HCT116 (cell line): ENCODE data around the gene CDC42EP2.

Experiments
- CTCF ChIP-seq, 3 experiments: fragments of 200-600 bp in 1 of 3; sonication (generic) in 1 of 3; IDR thresholded peaks in 2 of 3; conservative IDR thresholded peaks in 1 of 3; 2 replicates each; pipeline ENCODE4 v1.5.1; 2012 to 2017; ENCODE audit warnings: low read depth in 2 of 3, low read length in 2 of 3, antibody characterized with exemption in 1 of 3, borderline replicate concordance in 1 of 3, control low read depth in 1 of 3, mild to moderate bottlenecking in 1 of 3, mixed read lengths in 1 of 3, mixed run types in 1 of 3, moderate library complexity in 1 of 3; ENCODE audit not compliant: insufficient read depth in 1 of 3
- EGR1 ChIP-seq: IDR thresholded peaks from 2 replicates; pipeline ENCODE4 v1.6.1; 2012; ENCODE audit warnings: low read depth
- EZH2 ChIP-seq: fragments of 200-600 bp; sonication (generic); IDR thresholded peaks from 2 replicates; pipeline ENCODE4 v1.6.1; 2017; ENCODE audit warnings: antibody characterized with exemption, mixed run types
- EZH2phosphoT487 ChIP-seq: fragments of 200-600 bp; IDR thresholded peaks from 2 replicates; pipeline ENCODE4 v1.6.1; 2018; ENCODE audit warnings: antibody characterized with exemption, borderline replicate concordance
- POLR2A ChIP-seq: IDR thresholded peaks from 2 replicates; pipeline ENCODE4 v1.7.0; 2011; ENCODE audit warnings: borderline replicate concordance; ENCODE audit not compliant: insufficient read depth, insufficient read length; ENCODE audit errors: extremely low read depth
- POLR2AphosphoS5 ChIP-seq: IDR thresholded peaks from 2 replicates; pipeline ENCODE4 v1.6.1; 2011; ENCODE audit warnings: mild to moderate bottlenecking, low read depth, low read length, moderate library complexity
- SRF ChIP-seq: IDR thresholded peaks from 2 replicates; pipeline ENCODE4 v1.6.1; 2012; ENCODE audit warnings: low read depth
- ZNF274 ChIP-seq: fragments of 200-500 bp; sonication (Bioruptor generic); IDR thresholded peaks from 2 replicates; pipeline ENCODE4 v1.6.1; 2014; ENCODE audit warnings: mild to moderate bottlenecking, low read depth, low read length, inconsistent platforms
- TF ChIP-seq, protein P1 (sequence below): IDR thresholded peaks from 2 replicates; pipeline ENCODE4 v1.6.1; 2012
- TF ChIP-seq, protein P2 (sequence below): IDR thresholded peaks from 2 replicates; pipeline ENCODE4 v1.6.1; 2012; ENCODE audit warnings: low read depth

DNA sequence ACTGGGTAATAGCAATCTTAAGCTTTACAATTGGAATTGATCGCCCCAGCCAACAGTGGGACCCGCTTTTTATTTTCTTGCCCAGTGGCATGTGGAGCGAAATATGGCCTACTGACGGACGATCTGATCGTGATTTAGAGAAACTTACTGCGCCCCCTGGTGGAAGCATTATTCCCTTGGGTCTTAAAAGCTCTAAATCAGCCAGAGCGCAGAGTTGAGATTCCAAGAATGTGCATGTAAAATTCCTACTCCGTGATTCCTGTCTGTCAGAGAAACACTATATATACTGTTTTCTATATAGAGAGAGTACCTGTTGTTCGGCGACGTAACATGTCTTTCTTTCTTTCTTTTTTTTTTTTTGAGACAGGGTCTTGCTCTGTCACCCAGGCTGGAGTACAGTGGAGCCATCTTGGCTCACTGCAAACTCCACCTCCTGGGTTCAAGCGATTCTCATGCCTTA lies 15.3 kb downstream of the CDC42EP2 start:
- TF ChIP-seq ZNF274 (no peak), CTCF (IDR thresholded peaks at IDR 0.05 in 2 of 3, conservative IDR thresholded peaks at IDR 0.05 in 1 of 3; ENCODE audit: borderline replicate concordance in 1 of 3, insufficient read depth in 1 of 3, low read depth in 2 of 3, low read length in 2 of 3) (peak; percentile 76 to 89 (median 86)), POLR2A (peak; percentile 15), SRF (no peak), POLR2AphosphoS5 (peak; percentile 46), EZH2phosphoT487 (no peak), EZH2 (no peak), EGR1 (no peak)
- TF ChIP-seq, protein P1, sequence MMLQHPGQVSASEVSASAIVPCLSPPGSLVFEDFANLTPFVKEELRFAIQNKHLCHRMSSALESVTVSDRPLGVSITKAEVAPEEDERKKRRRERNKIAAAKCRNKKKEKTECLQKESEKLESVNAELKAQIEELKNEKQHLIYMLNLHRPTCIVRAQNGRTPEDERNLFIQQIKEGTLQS, result no peak
- TF ChIP-seq, protein P2, sequence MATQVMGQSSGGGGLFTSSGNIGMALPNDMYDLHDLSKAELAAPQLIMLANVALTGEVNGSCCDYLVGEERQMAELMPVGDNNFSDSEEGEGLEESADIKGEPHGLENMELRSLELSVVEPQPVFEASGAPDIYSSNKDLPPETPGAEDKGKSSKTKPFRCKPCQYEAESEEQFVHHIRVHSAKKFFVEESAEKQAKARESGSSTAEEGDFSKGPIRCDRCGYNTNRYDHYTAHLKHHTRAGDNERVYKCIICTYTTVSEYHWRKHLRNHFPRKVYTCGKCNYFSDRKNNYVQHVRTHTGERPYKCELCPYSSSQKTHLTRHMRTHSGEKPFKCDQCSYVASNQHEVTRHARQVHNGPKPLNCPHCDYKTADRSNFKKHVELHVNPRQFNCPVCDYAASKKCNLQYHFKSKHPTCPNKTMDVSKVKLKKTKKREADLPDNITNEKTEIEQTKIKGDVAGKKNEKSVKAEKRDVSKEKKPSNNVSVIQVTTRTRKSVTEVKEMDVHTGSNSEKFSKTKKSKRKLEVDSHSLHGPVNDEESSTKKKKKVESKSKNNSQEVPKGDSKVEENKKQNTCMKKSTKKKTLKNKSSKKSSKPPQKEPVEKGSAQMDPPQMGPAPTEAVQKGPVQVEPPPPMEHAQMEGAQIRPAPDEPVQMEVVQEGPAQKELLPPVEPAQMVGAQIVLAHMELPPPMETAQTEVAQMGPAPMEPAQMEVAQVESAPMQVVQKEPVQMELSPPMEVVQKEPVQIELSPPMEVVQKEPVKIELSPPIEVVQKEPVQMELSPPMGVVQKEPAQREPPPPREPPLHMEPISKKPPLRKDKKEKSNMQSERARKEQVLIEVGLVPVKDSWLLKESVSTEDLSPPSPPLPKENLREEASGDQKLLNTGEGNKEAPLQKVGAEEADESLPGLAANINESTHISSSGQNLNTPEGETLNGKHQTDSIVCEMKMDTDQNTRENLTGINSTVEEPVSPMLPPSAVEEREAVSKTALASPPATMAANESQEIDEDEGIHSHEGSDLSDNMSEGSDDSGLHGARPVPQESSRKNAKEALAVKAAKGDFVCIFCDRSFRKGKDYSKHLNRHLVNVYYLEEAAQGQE, result no peak
